GM13976 (cell line): ENCODE measurements around the gene KRTAP12-3.
"Not testable (repeated sequence)": the region's sequence is repeated elsewhere in the genome, so short reads cannot be mapped to it uniquely, and the experiment has no call there.

ENCODE experiments used
- DNase-seq: peaks from one replicate; pipeline ENCODE4 v3.0.0; 2012; ENCODE audit warnings: low spot score
- CTCF ChIP-seq: IDR thresholded peaks from 2 replicates; pipeline ENCODE4 v1.5.1; 2012; ENCODE audit warnings: borderline replicate concordance, mild to moderate bottlenecking; ENCODE audit not compliant: insufficient read depth; ENCODE audit errors: extremely low read depth, missing control alignments, control extremely low read depth
- in situ Hi-C: fragments of 300-500 bp; cut with MboI; formaldehyde crosslinking; loops from one replicate; pipeline ENCODE4 v1.12.0; 2022; ENCODE audit warnings: low sequenced_read_pairs, mixed read lengths, inconsistent platforms; ENCODE audit not compliant: unreplicated experiment

The KRTAP12-3 gene

DNA sequence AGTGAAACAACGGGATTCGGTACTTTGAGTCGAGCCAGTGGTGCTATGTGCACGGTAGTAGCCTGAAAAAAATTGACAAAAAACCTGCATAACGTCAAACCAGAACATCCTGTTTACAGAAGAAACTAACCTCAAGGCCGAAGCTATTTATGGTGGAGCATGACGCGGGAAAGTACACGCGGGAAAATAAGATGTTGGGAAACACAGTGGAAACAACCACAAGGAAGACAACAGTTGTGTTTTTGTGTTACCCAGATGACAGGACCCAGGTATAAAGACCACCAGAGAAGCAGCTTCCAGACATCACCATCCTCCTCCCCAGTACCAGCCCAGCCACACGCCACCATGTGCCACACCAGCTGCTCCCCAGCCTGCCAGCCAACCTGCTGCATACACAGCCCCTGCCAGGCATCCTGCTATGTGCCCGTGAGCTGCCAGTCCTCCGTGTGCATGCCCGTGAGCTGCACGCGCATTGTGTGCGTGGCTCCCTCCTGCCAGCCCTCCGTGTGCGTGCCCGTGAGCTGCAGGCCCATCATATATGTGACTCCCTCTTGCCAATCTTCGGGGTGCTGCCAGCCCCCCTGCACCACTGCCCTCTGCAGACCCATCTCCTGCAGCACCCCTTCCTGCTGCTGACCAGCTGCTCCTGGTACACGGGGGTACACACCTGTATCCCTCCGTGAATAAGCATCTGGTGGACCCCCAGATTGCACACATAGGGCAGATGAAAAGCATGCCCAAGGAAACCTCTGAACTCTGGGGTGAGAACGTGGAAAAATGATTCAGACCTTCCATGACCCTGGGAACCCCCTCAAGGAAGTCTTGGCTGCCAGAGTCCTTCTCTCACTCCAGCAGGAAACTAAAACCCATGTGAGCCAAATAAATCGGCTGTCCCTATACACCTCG is at the start of gene KRTAP12-3:
Gene KRTAP12-3, plus strand, starts transcription at position 298 of the 906 bp plus-strand sequence. Its CDS starts 48 bp downstream, at position 346.
- no peak for TF ChIP-seq CTCF
- in situ Hi-C loops, result no loop called here
- no peak for DNase-seq

DNA sequence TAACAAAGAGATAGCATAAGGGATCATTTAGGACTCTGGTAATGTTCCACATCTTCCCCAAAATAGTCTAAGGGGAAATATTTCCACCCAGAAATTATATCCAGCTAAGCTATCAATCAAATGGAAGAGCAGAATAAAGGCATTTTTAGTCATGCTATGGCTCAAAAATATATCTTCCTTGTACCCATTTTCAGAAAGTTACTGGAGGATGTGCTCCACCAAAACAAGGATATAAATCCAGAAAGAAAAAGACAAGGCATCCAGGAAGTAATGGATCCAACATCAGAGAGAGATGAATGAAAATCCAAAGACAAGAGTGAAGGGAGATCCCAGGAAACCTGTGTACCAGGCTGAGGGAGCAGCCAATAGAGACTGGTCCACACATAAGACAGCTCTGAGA is 48.5 kb upstream of the KRTAP12-3 start:
- DNase-seq, result no peak
- no peak for TF ChIP-seq CTCF
- in situ Hi-C loops, result no loop called here

DNA sequence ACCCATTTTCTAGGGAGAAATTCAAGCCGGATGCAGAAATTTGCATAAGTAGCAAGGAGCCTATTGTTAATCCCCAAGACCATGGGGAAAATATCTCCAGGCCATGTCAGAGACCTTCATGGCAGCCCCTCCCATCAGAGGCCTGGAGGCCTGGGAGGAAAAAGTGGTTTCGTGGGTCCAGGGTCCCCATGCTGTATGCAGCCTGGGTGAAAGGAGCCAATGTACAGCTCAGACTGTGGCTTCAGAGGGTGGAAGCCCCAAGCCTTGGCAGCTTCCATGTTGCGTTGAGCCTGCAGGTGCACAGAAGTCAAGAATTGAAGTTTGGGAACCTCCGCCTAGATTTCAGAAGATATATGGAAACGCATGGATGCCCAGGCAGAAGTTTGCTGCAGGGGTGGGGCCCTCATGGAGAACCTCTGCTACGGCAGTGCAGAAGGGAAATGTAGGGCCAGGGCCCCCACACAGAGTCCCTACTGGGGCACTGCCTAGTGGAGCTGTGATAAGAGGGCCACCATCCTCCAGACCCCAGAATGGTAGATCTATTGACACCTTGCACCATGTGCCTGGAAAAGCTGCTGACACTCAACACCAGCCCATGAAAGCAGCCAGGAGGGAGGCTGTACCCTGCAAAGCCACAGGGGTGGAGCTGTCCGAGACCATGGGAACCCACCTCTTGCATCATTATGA is 47.4 kb upstream of the KRTAP12-3 start:
- DNase-seq, in situ Hi-C loops: not testable (repeated sequence)

DNA sequence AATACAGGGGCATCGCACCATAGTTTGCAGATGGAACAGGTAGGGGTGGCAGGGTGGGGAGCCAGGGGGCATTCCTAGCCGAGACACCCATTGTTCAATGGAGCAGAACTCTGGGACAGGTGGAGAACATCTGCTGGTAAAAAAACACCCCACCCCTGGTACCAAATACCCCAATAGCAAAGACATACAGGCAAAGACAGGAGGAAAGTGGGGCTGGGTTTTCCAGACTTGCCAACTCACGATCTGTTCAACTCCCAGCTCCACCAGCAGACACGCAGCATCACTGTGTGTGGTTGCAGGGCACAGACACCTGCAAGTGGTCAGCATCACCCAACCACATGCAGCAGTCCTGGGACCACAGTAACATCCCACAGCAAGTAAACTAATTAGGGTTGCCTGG is 46.2 kb upstream of the KRTAP12-3 start:
- in situ Hi-C loops, result no loop called here
- DNase-seq, result no peak
- TF ChIP-seq CTCF, result no peak

DNA sequence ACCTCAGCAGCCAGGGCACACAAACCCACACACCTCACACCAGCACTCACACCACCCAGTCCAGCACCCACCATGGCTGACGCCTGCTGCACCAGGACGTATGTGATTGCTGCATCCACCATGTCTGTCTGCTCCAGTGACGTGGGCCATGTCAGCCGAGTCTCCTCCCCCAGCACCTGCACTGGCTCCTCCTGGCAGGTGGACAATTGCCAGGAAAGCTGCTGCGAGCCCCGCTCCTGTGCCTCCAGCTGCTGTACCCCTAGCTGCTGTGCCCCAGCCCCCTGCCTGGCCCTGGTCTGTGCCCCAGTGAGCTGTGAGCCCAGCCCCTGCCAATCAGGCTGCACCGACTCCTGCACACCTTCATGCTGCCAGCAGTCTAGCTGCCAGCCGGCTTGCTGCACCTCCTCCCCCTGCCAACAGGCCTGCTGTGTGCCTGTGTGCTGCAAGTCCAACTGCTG is 45.7 kb upstream of the KRTAP12-3 start, which contains the start of gene KRTAP10-8:
Gene KRTAP10-8, plus strand, starts transcription at position 51 of the 458 bp plus-strand sequence. Its CDS starts 22 bp downstream, at position 73.
- no peak for TF ChIP-seq CTCF
- in situ Hi-C loops, result no loop called here
- no peak for DNase-seq

- in situ Hi-C loops, result no loop called here
- DNase-seq, result no peak
- no peak for TF ChIP-seq CTCF
Measured at GRCh38 chr21:44612669-44613229, 45.0 kb upstream of the KRTAP12-3 start.
